HG03159 (cell line): Measurements from ENCODE around the gene CADM2.

ENCODE experiments used
- ATAC-seq: cut with Tn5 transposase; IDR thresholded peaks from one replicate; pipeline ENCODE4 v1.9.1; 2021; ENCODE audit warnings: mild to moderate bottlenecking, moderate library complexity; ENCODE audit not compliant: unreplicated experiment

CADM2 gene

DNA sequence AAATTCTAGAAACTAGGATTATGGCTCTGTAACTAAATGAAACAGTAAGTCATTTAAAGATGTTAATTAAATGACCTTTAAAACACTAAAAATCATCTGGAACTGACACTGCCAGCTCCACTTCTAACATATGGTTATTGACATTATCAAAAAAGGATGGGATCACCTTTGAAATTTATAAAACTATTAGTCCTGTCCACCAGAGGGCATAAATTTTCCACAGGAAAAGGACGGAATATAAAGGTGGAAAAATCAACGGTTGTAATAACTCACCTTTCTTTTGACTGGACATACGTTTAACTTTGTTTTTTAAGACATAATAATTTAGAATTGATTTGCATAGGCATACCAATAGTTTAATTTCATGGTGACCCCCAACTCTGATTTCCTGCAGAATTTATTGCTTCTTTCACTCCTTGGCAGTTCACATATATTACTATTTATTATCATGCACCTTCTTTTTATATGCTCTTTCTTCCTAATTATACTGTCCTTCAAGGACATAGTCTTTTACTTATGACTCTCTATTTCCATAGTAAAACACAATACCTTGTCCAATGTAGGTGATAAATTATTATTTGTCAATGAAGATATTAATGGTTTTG lies 345.7 kb downstream of the CADM2 start:
- ATAC-seq = no peak

DNA sequence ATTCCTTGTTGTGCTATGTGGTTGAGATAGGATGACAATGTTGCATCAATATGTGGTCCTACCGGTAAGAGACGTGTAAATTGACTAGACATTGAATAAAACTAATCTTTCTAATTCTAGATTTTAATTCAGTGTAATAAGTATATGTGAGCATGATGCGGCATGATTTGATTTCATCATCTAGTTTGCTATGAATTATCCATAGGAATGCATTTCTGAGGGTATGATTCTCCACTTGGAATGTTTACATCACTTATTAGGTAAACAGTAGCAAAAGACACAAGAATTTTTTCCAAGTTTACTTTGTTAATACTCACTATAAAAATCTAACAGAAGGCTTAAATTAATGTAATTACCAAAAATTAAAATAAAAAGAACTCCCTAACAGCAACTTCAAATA lies 353.5 kb downstream of the CADM2 start:
- no peak for ATAC-seq

DNA sequence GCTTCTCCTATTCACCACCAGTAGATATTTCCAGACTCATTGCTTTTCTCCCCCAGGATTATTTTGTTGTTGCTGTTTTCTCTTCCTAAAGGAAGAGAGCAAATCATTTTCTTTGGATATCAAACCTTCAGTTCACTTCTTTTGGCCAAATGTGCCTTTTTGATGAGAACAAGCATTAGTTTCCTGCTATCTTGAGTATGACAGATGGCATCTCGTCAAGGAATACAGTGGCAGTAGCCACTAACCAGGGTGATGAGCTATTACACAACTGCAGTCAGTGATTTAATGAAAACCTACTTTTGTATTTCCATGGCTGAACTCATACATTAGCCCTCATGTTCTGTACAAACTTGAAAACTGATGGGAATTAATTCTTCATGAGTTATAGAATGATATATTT lies 354.6 kb downstream of the CADM2 start:
- no peak for ATAC-seq

DNA sequence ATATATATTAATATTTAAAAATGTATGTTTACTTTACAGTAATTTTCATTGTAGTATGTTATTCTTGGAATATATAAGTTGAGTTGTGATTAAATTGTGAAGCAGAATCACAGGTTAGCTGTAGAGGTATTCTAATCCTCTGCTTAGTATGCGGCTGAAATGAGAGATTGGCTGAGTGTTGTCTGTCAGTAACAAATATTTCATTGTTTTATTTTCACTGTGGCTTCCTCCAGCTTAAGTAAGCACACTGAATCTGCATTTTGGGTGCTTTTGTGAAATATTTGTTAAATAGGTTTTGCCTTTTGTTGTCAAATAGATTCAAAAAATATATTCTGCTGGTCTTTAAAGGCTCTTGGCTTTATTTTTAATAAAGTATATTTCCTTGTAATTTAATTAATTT lies 357.5 kb downstream of the CADM2 start:
- ATAC-seq = no peak

DNA sequence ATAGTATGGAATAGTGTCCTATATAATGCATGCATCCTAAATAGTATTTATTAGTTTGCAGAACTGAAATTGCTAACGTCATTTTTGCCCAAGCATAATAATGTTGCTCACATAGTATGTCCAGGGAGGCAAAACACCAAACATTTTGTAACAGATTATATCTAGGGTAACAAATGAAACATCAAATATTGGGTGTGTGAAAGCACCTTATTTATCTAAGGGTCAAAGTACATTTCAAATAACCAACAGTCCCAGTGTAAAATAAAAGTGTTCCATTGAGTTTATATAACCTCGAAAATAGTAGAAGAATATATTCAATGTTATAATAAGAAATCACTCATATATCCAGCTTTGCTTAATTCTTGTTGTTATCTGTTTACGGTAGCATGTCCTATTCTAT lies 363.1 kb downstream of the CADM2 start:
- ATAC-seq = no peak

DNA sequence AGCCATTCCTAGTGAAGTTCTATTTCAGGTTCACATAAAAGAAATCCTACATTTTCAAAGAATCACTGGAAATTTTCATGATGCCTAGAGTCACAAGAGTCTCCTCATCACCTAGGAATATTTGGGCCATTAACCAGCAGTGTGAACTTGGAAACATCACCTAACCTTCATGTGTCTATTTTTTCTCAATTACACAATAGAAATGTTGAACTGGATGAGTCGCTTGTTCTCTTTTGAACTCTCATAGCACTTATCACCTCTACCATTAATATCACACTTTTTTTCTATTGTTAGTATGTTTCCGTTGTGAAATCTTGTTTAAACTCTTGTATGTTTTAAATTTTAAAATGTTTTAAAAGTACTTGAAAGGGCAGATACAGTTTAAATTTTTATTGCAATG lies 371.3 kb downstream of the CADM2 start:
- no peak for ATAC-seq

DNA sequence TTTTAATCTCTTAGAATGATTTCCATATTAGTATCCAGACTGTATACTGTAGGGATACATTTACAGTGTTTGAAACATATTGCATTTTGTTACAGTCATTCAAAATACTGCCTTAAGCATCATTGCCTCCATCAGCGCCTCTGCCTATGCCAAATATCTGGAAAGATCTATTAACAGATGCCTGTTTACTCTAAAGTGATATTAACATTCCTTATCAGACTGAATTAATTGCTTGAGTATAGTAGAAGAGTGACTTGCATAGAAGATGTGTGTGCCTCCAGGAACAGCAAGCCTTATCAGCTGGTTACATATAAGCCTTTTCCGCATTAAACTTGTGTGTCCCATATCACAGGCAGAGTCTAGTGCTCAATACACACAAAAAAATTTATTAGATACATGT lies 379.1 kb downstream of the CADM2 start:
- ATAC-seq = no peak

DNA sequence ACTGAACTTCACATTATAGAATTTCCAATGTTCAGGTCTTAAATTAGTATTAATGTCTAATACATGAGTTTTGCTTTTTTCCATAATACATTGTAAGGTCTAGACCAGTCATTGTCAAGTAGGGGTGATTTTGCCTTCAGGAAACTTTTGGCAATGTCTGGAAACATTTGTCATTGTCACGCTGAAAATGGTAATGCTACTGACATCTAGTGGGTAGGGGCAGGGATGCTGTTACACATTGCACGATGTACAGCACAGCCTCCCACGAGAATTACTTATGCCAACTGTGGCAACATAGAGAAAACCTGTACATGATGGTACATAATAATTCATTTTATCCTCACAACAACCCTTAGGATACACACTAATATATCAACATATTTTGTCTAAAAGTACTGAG lies 384.1 kb downstream of the CADM2 start:
- no peak for ATAC-seq

DNA sequence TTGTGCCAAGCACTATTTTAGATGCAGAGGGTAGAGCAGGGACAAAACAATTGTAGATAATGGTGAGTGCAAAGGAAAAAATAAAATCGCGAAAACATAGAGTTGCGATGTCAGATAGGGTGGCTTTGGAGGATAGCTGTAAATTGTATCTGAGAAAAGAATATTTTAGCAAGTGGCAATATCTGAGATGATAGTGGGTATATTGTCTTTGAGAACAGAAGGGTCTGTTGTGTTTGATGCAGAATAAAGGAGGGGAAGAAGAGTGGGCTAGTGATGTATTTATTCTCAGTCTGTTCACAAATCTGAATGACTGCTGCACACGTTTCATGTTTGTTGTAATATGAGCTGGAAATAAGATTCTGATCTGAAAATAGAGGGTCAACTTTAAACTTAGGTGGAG lies 396.8 kb downstream of the CADM2 start:
- no peak for ATAC-seq

DNA sequence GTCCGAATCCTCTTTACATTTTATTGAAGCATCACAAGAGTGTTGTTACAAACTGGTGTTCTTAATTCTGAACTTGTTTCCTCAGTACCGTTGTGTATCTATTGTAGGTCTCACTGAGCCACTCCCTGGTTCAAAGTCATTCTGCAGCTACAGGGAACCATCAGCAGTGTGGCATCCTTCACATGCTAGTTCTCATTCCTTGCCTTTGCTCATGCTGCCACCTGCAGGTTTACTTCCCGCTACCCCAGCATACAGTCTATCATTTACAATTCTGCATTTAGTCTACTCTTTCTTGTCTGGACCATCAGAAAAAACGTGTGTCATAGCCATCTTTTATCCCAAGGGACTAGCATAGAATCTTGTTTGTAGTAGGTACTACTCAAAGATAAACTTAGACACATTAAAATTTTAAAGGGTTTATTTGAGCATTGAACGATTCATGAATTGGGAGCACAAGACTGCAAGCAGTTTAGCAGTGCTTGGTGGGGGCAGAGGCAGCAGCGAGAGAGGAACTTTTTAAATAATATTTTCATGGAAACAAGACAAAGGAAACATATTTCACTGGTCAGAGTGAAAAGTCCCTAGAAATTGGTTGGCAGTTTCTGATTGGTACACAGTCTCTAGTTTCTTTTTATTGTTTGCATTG lies 402.1 kb downstream of the CADM2 start:
- no peak for ATAC-seq

DNA sequence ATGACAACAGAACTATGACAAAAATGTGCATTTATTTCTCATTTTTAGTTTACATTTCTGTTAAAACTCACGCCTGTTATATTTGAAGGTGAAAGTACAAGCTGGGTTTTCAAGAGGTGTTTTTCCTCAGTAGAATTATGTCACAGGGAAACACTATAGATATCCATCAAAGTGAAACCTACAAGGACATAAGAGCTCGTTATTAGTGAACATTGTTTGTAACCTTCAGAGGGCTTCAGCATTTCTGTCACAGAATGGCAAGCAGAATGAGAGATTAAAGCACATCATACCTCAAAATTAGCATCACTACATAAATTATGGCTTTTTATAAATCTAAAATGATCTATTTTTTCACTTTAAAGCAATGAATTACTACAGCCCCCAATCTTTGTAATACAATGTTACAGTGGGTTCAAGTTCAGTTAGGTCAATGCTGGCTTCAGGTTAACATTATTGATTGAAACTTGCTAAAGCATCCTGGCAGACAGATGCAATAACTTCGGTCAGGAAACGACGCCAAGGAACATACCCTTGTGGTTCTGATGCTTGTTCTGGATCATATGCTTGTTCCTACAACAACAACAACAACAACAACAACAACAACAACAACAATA lies 405.6 kb downstream of the CADM2 start:
- ATAC-seq = no peak

DNA sequence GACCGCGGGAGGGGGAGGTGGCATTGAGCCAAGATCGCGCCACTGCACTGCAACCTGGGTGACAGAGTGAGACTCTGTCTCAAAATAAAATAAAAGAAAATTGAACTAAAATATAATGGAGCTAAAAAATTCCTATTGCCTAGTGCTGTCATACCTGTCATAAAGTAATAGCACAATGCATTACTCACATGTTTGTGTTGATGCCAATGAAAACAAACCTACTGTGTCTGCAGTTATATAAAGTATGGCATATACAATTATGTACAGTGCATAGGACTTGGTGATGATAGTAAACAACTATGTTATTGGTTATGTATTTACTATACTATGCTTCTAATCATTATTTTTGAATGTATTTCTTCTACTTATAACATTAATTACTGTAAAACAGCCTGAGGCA lies 411.6 kb downstream of the CADM2 start:
- ATAC-seq = no peak

DNA sequence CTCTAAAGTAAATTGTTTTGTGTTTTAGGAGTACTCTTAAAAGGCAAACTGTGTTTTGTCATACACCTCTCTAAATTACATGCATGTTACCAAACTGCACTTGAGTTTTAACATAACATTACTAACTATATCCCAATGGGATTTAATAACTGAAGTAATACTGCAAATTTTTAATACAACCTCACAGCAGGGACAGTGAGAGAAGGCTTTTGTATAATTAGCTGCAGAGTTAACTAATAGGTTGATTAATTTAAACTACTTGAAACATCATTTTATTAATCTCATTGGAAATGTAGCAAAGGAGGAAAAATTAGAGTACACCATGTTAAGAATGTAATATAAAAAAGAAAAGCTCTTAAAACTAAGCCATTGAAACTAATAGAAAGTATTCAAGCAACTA lies 417.3 kb downstream of the CADM2 start:
- ATAC-seq = no peak

DNA sequence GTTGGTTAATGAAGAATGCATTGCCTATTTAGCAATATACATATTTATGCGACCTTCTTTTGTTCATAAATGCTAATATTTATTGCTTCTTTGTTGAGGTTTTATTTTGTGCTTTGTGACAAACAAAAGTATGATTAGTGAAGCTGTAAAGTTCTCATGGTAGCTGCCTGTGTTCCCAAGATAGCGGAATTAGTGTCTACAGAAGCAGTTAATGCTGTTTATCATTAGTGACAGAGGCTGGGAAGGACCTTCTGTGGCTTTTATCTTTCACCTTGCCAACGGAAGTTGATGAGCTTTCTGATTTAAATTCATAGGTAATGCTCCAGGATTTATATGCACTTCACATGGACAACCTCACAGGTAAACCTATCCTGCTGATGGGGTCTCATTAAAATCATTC lies 418.3 kb downstream of the CADM2 start:
- no peak for ATAC-seq

DNA sequence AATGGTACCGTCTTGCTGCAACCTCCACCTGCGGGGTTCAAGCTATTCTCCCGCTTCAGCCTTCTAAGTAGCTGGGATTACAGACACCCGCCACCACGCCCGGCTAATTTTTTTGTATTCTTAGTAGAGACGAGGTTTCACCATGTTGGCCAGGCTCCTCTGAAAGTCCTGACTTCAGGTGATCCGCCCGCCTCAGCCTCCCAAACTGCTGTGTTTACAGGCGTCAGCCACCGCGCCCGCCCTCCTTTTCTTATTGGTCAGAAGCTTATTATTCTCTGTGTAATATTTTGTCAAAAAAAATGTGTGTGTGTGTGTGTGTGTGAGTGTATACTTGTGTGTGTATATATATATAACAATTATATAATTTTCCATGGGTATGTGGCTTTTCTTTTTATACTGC lies 425.6 kb downstream of the CADM2 start:
- no peak for ATAC-seq

DNA sequence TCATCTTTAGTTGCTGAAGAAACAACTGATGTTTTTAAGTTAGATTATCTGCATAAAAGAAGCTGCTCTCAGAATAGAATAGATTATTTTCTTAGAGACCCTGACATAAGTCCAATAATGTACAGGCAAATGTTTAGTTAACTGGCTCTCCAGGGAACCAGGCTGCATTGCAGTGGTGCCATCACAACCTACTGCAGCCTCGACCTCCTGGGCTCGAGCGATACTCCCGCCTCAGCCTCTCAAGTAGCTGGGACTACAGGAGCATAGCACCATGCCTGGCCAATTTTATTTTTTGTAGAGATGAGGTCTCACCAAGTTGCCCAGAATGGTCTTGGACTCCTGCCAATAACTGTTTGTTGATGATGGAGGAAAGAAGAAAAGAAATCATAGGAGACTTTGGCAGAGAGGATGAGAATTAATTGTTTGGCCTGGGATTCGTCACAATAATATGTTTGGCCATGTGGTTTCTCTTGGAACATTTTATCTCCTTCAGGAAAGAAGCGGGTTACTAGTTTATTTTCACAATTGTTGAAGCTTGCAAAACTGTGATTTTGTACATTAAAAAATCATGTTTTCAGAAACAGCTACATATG lies 429.2 kb downstream of the CADM2 start:
- ATAC-seq = no peak

DNA sequence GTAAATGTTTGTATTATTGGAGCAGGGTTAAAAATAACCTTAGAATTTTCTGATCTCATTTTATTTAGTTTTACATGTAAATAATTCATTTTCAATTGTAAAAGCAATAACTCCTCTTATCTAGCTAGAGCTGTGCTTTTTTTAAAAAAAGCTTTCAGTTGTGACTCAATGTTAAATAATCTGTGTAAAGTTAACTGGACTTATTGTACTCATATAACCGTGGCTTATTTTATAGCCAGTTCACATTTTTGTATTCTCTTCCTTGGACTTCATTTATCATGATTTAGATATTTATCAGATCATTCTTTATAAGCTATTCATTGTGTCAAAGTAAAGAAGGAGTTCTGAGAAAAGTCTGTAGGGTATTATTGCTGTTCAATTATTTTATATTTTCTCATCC lies 435.6 kb downstream of the CADM2 start:
- no peak for ATAC-seq

DNA sequence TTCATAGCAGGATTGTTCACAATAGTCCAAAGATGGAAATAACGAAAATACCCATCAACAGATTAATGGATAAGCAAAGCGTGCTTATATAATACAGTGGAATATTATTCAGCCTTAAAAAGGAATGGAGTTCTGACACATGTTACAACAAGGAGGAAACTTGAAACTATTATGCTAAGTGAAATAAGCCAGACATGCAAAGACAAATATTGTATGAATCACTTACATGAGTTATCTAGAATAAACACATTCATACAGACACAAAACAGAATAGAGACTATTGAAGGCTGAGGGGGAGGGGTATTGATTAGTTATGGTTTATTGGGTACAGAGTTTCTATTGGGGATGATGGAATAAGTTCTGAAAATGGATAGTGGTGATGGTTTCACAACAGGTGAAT lies 438.6 kb downstream of the CADM2 start:
- no peak for ATAC-seq

DNA sequence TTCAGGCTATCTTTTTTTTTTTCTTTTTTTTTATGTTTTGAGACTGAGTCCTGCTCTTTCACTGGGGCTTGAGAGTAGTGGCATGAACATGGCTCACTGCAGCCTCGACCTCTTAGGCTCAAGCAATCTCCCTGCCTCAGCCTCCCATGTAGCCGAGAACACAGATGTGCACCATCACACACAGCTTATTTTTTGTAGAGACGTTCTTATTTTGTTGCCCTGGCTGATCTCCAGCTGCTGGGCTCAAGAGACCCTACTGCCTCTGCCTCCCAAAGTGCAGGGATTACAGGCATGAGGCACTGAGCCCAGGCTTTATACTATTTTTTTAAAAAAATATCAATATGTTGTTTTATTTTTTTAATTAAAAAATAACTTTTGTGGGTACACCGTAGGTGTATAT lies 467.3 kb downstream of the CADM2 start:
- ATAC-seq = no peak

DNA sequence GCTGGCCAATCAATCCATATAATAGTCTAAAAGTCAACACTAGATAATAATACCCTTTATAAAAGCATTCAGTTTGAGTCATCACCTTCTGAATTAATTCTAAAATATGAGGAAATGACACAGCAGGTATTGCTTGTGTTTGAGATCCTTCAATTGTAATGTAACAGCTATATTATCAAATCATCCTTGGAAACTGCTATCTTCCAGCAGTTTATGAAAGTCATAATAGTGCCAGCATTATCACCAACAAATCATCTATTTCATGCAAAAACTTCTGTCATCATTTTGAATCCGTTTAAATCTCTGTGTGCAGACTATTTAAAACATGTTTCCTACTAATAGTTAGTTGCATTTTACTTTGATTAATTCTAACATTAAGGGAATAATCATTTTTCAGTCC lies 468.7 kb downstream of the CADM2 start:
- ATAC-seq = no peak

DNA sequence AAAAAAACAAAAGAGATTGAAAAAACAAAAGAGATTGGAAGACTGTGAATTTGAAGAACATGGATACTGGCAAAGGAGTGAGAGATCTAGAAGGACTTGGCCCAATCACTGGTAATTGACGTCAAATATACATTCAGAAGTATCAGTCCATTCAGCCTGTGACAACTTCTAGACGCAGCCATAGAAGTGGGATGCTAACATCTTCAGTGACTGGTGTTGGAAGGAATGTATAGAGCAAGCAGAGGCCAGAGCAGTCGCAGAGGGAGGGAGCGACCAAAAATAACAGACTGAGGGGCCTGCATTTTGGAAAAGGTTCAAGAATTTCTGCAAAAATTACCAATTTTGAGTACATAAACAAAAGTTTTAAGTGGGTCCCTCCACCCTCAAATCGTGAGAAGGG lies 473.3 kb downstream of the CADM2 start:
- ATAC-seq = no peak

DNA sequence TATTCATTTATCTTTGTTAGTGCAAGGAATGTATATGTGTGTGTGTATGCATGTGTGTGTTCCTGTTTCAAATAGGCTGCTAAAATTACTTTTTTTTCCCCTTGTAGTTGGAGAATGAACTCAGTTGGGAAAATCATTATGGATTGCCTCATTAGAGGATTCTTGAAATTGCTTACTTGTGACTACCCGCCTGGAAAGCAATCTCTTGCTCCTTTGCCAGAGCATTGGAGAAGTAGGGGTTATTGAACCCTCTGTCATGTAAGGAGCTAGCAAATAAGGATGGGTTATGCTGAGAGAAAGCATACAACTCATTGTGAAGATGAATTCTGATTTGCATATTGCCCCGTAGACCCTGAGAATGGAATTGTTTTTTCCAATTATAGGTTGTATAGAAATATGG lies 474.5 kb downstream of the CADM2 start:
- ATAC-seq = no peak
